AG04450 (cell line): ENCODE measurements around the gene SEZ6L2. TPM values are rescaled to one million over a fixed set of nuclear protein-coding genes. Genes with fewer than 3 reads are reported as not detected.
A peak's percentile ranks its signal among the peaks of the same experiment; 100 is the strongest.

Experiments used
- CTCF ChIA-PET: fragments of 300-600, 350-600 bp; formaldehyde crosslinking; extraction: SDS; loops from one replicate; lab custom pipeline; 2022; ENCODE audit warnings: antibody characterized with exemption, inconsistent platforms; lab: Charles Lee
- POLR2A ChIA-PET: fragments of 350-600 bp; formaldehyde crosslinking; extraction: SDS; loops from one replicate; lab custom pipeline; 2021; ENCODE audit warnings: antibody characterized with exemption, inconsistent platforms; lab: Yijun Ruan, JAX
- DNase-seq: peaks from one replicate; pipeline ENCODE4 v3.0.0-alpha.2; 2011; ENCODE audit warnings: low read depth, low spot score
- H3K27ac ChIP-seq: one replicate; pipeline ENCODE4 v1.5.1; 2012; ENCODE audit warnings: low read depth, low read length, control low read depth
- H3K27me3 ChIP-seq: one replicate; pipeline ENCODE4 v1.6.0; 2012; ENCODE audit warnings: low read length; ENCODE audit not compliant: control insufficient read depth, insufficient read depth
- H3K4me3 ChIP-seq: 2 replicates; pipeline ENCODE4 v1.5.1; 2011; ENCODE audit warnings: mild to moderate bottlenecking, low read depth, low read length, control low read depth
- H3K9me3 ChIP-seq: 2 replicates; pipeline ENCODE4 v1.5.1; 2012; ENCODE audit warnings: low read length; ENCODE audit not compliant: control insufficient read depth, insufficient read depth
- polyA plus RNA-seq: library from polyadenylated mRNA; depleted of rRNA; stranded (reverse); fragments of >200 nt; gene quantifications from 2 replicates; pipeline ENCODE4 v1.2.3, GENCODE V29; 2011
- TF ChIP-seq, protein P1 (sequence below): IDR thresholded peaks from 2 replicates; pipeline ENCODE4 v1.5.1; 2011; ENCODE audit warnings: low read depth, low read length, control low read depth, inconsistent platforms

Gene SEZ6L2
- polyA plus RNA-seq, 1 experiment = 5.0 TPM

DNA sequence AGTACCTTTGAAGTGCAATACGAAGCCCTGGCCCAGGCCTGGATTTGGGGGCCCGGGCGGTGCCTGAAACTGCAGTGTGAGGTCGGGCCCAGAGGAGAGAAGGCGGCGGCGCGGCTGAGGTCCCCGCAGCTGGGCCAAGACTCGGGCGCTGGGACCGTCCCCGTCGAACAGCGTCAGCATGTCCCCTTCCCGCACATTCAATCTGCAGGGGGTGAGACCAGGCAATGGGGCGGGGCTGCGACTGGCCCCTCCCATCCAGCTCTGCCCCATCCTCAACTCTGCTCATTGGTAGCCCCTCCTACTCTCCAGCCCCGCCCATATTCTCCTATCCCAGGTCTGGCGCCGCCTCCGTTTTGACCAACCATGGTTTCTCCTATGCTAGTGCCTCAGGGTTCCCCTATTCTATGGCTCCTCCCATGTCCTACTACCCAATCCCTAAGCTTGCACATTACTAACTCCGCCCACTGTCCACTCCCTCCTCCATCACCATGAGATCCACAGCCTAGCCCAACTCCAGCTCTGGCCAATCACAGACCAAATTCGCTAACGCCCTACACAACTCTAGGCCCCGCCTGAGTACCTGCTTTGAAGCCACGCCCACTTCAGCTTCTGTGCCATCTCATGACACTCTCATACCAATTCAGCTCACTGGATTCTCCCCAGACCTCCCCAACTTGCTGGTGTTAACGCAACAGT lies 21.9 kb downstream of the SEZ6L2 start:
- DNase-seq = no peak
- POLR2A ChIA-PET = interaction anchor here (0.5 to 0.8 kb wide), 2 partner anchors 12 to 297 kb away, joined by 3 read pairs; no protein-coding TSS in a partner anchor
- Histone ChIP-seq H3K4me3 (no peak overlapping the region), H3K9me3 (peaks cover 8% of the 10 kb centered on the region; the same call in 1 of the 2 replicates), H3K27me3 (peaks cover 27% of the 10 kb centered on the region), H3K27ac (no peak overlapping the region)
- CTCF ChIA-PET = interaction anchor here (1.1 kb wide), 1 partner anchor 29 kb away, joined by 3 read pairs; no protein-coding TSS in a partner anchor
- TF ChIP-seq, protein P1, sequence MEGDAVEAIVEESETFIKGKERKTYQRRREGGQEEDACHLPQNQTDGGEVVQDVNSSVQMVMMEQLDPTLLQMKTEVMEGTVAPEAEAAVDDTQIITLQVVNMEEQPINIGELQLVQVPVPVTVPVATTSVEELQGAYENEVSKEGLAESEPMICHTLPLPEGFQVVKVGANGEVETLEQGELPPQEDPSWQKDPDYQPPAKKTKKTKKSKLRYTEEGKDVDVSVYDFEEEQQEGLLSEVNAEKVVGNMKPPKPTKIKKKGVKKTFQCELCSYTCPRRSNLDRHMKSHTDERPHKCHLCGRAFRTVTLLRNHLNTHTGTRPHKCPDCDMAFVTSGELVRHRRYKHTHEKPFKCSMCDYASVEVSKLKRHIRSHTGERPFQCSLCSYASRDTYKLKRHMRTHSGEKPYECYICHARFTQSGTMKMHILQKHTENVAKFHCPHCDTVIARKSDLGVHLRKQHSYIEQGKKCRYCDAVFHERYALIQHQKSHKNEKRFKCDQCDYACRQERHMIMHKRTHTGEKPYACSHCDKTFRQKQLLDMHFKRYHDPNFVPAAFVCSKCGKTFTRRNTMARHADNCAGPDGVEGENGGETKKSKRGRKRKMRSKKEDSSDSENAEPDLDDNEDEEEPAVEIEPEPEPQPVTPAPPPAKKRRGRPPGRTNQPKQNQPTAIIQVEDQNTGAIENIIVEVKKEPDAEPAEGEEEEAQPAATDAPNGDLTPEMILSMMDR = no peak

DNA sequence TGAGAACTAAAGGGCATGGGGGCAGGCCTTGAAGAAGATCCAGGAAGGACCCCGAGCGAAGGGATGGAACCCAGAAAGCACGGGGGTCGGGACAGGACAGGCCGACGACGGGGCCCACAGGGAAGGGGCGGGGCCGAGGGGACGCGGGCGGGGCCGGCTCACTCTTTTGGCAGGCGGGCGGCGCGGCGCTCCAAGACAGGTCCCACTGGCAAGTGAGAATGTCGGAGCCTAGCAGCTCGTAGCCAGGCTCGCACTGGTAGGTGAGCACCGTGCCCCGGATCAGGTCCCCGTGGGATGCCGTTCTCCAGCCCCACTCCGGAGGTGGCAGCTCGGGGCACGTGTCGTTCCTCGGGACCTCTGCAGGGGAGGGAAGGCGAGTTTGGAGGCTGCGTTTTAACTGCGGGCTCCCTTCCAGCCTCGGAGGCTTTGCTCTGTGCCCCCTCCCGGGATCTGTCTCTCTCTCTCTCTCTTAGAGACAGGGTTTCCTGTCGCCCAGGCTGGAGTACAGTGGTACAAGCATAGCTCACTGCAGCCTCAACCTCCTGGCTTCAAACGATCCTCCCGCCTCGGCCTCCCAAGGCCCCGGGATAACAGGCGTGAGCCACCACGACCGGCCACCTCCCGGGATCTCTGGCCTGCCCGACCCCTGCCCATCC lies 22.6 kb downstream of the SEZ6L2 start:
- H3K27ac ChIP-seq = no peak overlapping the region
- DNase-seq = no peak
- H3K27me3 ChIP-seq = peaks cover 27% of the 10 kb centered on the region
- ChIA-PET CTCF (interaction anchor here (1.1 kb wide), 1 partner anchor 28 kb away, joined by 3 read pairs; no protein-coding TSS in a partner anchor), POLR2A (no interaction called here)
- H3K4me3 ChIP-seq = peak overlapping the region; percentile 44
- TF ChIP-seq, protein P1 = no peak
- H3K9me3 ChIP-seq = peaks cover 8% of the 10 kb centered on the region; the same call in 1 of the 2 replicates

DNA sequence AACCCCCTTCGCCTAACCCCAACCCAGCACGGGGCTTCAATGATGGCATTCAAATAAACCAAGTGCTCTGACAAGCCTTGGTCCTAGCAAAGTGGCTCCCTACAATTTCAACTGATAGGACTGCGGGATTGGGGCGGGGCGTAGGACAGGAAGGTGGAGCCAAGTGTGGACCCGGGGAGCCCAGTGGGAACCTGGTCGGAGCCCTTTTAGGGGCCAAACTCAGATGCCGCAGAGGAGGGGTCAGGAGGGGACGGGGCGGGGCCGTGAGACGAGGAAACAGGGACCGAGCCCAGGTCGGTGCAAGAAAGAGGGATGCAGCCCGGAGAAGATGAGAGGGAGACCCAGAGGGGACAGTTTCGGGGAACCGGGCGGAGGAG lies 23.1 kb downstream of the SEZ6L2 start:
- CTCF ChIA-PET = interaction anchor here (1.1 kb wide), 1 partner anchor 28 kb away, joined by 3 read pairs; no protein-coding TSS in a partner anchor
- POLR2A ChIA-PET = no interaction called here
- H3K27ac ChIP-seq = no peak overlapping the region
- peak overlapping the region; percentile 44 for H3K4me3 ChIP-seq
- peaks cover 8% of the 10 kb centered on the region; the same call in 1 of the 2 replicates for H3K9me3 ChIP-seq
- H3K27me3 ChIP-seq = peaks cover 27% of the 10 kb centered on the region
- TF ChIP-seq, protein P1 = no peak
- DNase-seq = no peak

DNA sequence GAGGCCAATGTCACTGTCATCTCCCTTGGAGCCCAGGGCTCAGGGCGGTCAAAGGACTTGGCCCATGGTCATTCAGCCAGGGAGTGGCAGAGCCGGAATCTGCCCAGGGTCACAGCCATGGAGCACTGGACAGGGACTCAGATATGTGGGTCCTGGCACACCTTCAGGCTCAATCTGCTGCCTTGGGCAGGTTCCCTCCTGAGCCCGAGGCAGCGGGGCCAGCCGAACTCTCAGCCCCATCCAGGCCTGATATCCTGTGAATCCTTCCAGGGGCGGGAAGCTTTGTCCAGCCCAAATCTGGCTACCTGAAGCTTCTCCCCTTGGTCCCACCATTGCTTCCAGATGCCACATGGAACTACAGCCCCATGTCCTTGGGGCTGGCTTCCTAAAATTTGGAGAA lies 24.1 kb downstream of the SEZ6L2 start:
- Histone ChIP-seq H3K27me3 (peaks cover 27% of the 10 kb centered on the region), H3K4me3 (no peak overlapping the region), H3K9me3 (peaks cover 8% of the 10 kb centered on the region; the same call in 1 of the 2 replicates), H3K27ac (no peak overlapping the region)
- POLR2A ChIA-PET = no interaction called here
- TF ChIP-seq, protein P1 = no peak
- no peak for DNase-seq
- CTCF ChIA-PET = interaction anchor here (1.1 kb wide), 1 partner anchor 11 kb away, joined by 3 read pairs; the partner anchor contains the start of gene CDIPT

DNA sequence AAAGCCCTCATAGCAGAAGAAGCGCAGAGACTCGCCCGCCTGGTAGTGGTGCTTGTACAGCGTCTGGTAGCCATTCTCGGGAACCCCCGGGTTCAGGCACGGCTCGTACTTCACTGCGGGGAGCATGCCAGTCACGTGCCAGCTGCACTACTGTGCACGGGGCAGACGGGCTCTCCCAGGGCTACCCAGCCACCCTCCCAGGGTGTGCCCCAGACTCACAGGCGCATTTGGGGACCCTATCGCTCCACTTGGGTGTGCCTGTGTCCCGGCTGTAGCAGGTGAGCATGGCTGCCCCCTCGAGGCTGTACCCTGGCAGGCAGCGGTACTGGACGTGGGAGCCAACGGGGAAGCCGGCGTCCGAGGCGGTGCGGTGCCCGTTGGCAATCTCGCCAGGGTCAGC lies 26.0 kb downstream of the SEZ6L2 start:
- TF ChIP-seq, protein P1 = no peak
- no peak overlapping the region for H3K27ac ChIP-seq
- ChIA-PET CTCF (no interaction called here), POLR2A (no interaction called here)
- no peak overlapping the region for H3K4me3 ChIP-seq
- H3K9me3 ChIP-seq = peaks cover 8% of the 10 kb centered on the region; the same call in 1 of the 2 replicates
- DNase-seq = no peak
- peaks cover 27% of the 10 kb centered on the region for H3K27me3 ChIP-seq
